ENCODE results near the gene JMJD4. TPM values are rescaled to one million over a fixed set of nuclear protein-coding genes. Genes with fewer than 3 reads are reported as not detected.

JMJD4 gene
- polyA plus RNA-seq, 1 donor (not counting 4 experiments of a cell fraction or from before 2014, with no cell fraction given): 19.5 TPM

DNA sequence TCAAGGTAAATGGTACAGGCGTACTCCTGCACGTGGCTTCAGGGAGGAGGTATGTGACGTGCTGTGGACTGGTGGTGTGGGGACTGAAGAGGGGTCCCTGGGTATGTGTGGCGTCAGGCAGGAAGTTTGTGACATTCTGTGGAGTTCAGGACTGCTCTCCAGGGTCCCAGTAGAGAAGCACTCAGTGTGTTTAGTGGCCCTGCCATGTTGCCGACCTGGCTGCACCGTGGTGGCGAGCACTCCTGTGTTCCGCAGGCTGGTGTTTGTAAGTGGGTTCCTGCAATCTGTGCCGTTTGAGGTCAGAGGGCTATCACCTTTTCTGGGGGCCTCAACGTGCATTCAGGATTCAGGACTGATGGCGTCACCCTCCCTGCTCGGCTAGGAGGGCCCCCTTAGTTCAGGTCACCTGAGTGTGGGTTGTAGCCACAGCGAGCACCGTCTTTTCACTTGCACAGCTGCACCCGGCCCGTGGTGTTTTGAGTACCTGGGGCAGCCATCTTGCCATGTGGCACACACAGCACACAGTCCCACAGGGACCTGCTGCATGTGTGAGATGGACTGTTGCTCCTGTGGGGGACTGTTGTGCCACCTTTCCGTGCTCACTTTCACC lies 26.6 kb upstream of the JMJD4 start:
- no peak overlapping the region for H3K4me2 ChIP-seq (ENCODE audit: control insufficient read depth, extremely low read depth, insufficient read depth, low read depth, low read length)
- H2AFZ ChIP-seq (ENCODE audit: control insufficient read depth, low read length): no peak overlapping the region
- no peak overlapping the region for H3K4me3 ChIP-seq (ENCODE audit: control insufficient read depth in 2 of 3, extremely low read depth in 1 of 3, insufficient read depth in 2 of 3, low read depth in 1 of 3, low read length in 3 of 3)
- no peaks in the 10 kb centered on the region for H3K9me3 ChIP-seq (ENCODE audit: control insufficient read depth, low read depth, low read length)
- no peak overlapping the region for H3K9ac ChIP-seq (ENCODE audit: control insufficient read depth, extremely low read depth, insufficient read depth, low read length)
- H3K27ac ChIP-seq (ENCODE audit: control insufficient read depth, insufficient read depth, low read length): no peak overlapping the region
- peaks cover 11% of the 10 kb centered on the region for H3K79me2 ChIP-seq (ENCODE audit: control insufficient read depth, insufficient read depth, low read length)
- H3K27me3 ChIP-seq (ENCODE audit: control insufficient read depth, extremely low read depth, insufficient read depth, low read length): no peaks in the 10 kb centered on the region
- no peak for FAIRE-seq
- no peak for DNase-seq (ENCODE audit: low read depth, low spot score)
- no peaks in the 10 kb centered on the region for H3K9me1 ChIP-seq (ENCODE audit: control insufficient read depth, extremely low read depth, insufficient read depth, low read length)
- peaks cover 12 to 14% of the 10 kb centered on the region in 2 experiments for H3K36me3 ChIP-seq (ENCODE audit: control insufficient read depth in 2 of 2, extremely low read depth in 1 of 2, insufficient read depth in 2 of 2, low read length in 2 of 2)
- peaks cover 12% of the 10 kb centered on the region for H4K20me1 ChIP-seq (ENCODE audit: control insufficient read depth, extremely low read depth, insufficient read depth, low read length)
- H3K4me1 ChIP-seq (ENCODE audit: control insufficient read depth, extremely low read depth, insufficient read depth, low read length): peaks cover 34% of the 10 kb centered on the region
- dilution Hi-C loops (cut with MboI; ENCODE audit: extremely low pct_ligation_motif_present, low sequenced_read_pairs): no loop called here
- TF ChIP-seq EZH2 (IDR thresholded peaks at IDR 0.05; ENCODE audit: low read length): no peak
- TF ChIP-seq, protein P1, sequence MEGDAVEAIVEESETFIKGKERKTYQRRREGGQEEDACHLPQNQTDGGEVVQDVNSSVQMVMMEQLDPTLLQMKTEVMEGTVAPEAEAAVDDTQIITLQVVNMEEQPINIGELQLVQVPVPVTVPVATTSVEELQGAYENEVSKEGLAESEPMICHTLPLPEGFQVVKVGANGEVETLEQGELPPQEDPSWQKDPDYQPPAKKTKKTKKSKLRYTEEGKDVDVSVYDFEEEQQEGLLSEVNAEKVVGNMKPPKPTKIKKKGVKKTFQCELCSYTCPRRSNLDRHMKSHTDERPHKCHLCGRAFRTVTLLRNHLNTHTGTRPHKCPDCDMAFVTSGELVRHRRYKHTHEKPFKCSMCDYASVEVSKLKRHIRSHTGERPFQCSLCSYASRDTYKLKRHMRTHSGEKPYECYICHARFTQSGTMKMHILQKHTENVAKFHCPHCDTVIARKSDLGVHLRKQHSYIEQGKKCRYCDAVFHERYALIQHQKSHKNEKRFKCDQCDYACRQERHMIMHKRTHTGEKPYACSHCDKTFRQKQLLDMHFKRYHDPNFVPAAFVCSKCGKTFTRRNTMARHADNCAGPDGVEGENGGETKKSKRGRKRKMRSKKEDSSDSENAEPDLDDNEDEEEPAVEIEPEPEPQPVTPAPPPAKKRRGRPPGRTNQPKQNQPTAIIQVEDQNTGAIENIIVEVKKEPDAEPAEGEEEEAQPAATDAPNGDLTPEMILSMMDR (optimal IDR thresholded peaks at IDR 0.05 in 1 of 3, IDR thresholded peaks at IDR 0.05 in 1 of 3, conservative IDR thresholded peaks at IDR 0.05 in 1 of 3; ENCODE audit: extremely low read depth in 1 of 3, insufficient read depth in 2 of 3, low read length in 3 of 3): no peak

DNA sequence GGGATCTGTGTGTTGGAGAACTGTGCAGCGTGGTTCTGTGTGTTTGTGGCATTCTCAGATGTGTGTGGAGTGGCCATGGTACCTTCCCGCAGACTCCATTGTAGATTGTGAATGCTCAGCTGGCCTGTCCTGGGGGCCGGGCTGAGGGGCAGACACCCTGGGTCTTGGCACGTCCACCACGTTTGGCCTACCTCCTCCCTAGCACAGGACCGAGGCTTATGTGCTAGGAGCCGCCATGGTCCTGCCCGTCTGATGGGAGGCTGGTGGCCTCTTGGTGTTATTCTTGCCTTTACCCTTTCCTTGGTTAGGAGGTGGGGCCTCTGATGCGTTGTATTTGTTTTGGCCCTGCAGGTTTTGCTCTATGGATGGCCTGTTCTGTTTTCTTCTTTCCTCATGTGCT lies 25.3 kb upstream of the JMJD4 start:
- Histone ChIP-seq H3K79me2 (ENCODE audit: control insufficient read depth, insufficient read depth, low read length) (peaks cover 10% of the 10 kb centered on the region), H3K36me3 (ENCODE audit: control insufficient read depth in 2 of 2, extremely low read depth in 1 of 2, insufficient read depth in 2 of 2, low read length in 2 of 2) (peaks cover 11 to 13% of the 10 kb centered on the region in 2 experiments), H3K9ac (ENCODE audit: control insufficient read depth, extremely low read depth, insufficient read depth, low read length) (no peak overlapping the region), H3K4me3 (ENCODE audit: control insufficient read depth in 2 of 3, extremely low read depth in 1 of 3, insufficient read depth in 2 of 3, low read depth in 1 of 3, low read length in 3 of 3) (no peak overlapping the region), H3K27ac (ENCODE audit: control insufficient read depth, insufficient read depth, low read length) (no peak overlapping the region), H4K20me1 (ENCODE audit: control insufficient read depth, extremely low read depth, insufficient read depth, low read length) (peaks cover 12% of the 10 kb centered on the region), H3K27me3 (ENCODE audit: control insufficient read depth, extremely low read depth, insufficient read depth, low read length) (no peaks in the 10 kb centered on the region), H3K9me3 (ENCODE audit: control insufficient read depth, low read depth, low read length) (no peaks in the 10 kb centered on the region), H2AFZ (ENCODE audit: control insufficient read depth, low read length) (no peak overlapping the region), H3K4me1 (ENCODE audit: control insufficient read depth, extremely low read depth, insufficient read depth, low read length) (peaks cover 34% of the 10 kb centered on the region), H3K9me1 (ENCODE audit: control insufficient read depth, extremely low read depth, insufficient read depth, low read length) (no peaks in the 10 kb centered on the region), H3K4me2 (ENCODE audit: control insufficient read depth, extremely low read depth, insufficient read depth, low read depth, low read length) (no peak overlapping the region)
- no peak for DNase-seq (ENCODE audit: low read depth, low spot score)
- no peak for FAIRE-seq
- TF ChIP-seq, protein P1 (optimal IDR thresholded peaks at IDR 0.05 in 1 of 3, IDR thresholded peaks at IDR 0.05 in 1 of 3, conservative IDR thresholded peaks at IDR 0.05 in 1 of 3; ENCODE audit: extremely low read depth in 1 of 3, insufficient read depth in 2 of 3, low read length in 3 of 3): no peak
- TF ChIP-seq EZH2 (IDR thresholded peaks at IDR 0.05; ENCODE audit: low read length): no peak
- dilution Hi-C loops (cut with MboI; ENCODE audit: extremely low pct_ligation_motif_present, low sequenced_read_pairs): no loop called here
